Mesenchymal stem cell (in vitro differentiated cells and primary cell): ENCODE data around the gene WASHC4.
"Not testable (repeated sequence)": the region's sequence is repeated elsewhere in the genome, so short reads cannot be mapped to it uniquely, and the experiment has no call there.

Experiments used
- DNase-seq: peaks from one replicate; pipeline ENCODE4 v3.0.0-alpha.2; 2013
- H2AFZ ChIP-seq: one replicate; pipeline ENCODE4 v1.6.1; 2013; ENCODE audit warnings: low read depth, mild to moderate bottlenecking, control low read depth, inconsistent platforms, low read length, moderate library complexity
- H2AK5ac ChIP-seq: 2 replicates; pipeline ENCODE4 v1.6.1; 2013; ENCODE audit warnings: low read length, moderate library complexity, mild to moderate bottlenecking, inconsistent platforms; ENCODE audit not compliant: severe bottlenecking
- H2BK120ac ChIP-seq: one replicate; pipeline ENCODE4 v1.6.1; 2013; ENCODE audit warnings: low read depth, mild to moderate bottlenecking, inconsistent platforms, low read length, moderate library complexity
- H2BK12ac ChIP-seq, 2 experiments: one replicate each; pipeline ENCODE4 v1.6.1; 2013; ENCODE audit warnings: inconsistent platforms in 2 of 2, low read length in 2 of 2, mild to moderate bottlenecking in 2 of 2, moderate library complexity in 2 of 2, control low read depth in 1 of 2
- H2BK15ac ChIP-seq: one replicate; pipeline ENCODE4 v1.6.1; 2013; ENCODE audit warnings: mild to moderate bottlenecking, low read depth, inconsistent platforms; ENCODE audit not compliant: poor library complexity, severe bottlenecking
- H2BK5ac ChIP-seq: 2 replicates; pipeline ENCODE4 v1.6.1; 2013; ENCODE audit warnings: low read depth, mild to moderate bottlenecking, low read length, control low read depth, inconsistent platforms; ENCODE audit not compliant: poor library complexity, severe bottlenecking
- H3K14ac ChIP-seq, 2 experiments: one replicate each; pipeline ENCODE4 v1.6.1; 2013; ENCODE audit warnings: inconsistent platforms in 2 of 2, low read length in 2 of 2, control low read depth in 1 of 2, mild to moderate bottlenecking in 1 of 2, moderate library complexity in 1 of 2
- H3K18ac ChIP-seq, 2 experiments: one replicate each; pipeline ENCODE4 v1.6.1; 2013; ENCODE audit warnings: inconsistent platforms in 2 of 2, low read length in 2 of 2, control low read depth in 1 of 2, low read depth in 1 of 2, mild to moderate bottlenecking in 1 of 2
- H3K23ac ChIP-seq, 2 experiments: one replicate each; pipeline ENCODE4 v1.6.1; 2013; ENCODE audit warnings: inconsistent platforms in 2 of 2, low read length in 2 of 2, mild to moderate bottlenecking in 2 of 2, moderate library complexity in 2 of 2, control low read depth in 1 of 2
- H3K27ac ChIP-seq: 2 replicates; pipeline ENCODE4 v1.5.1; 2013; ENCODE audit warnings: mild to moderate bottlenecking, moderate library complexity, low read length, control low read depth, inconsistent platforms; ENCODE audit not compliant: poor library complexity, severe bottlenecking
- H3K27me3 ChIP-seq, 2 experiments: 2 replicates each; pipeline versions ENCODE4 v1.6.1 to v1.7.0; 2013; ENCODE audit warnings: low read length in 2 of 2, mild to moderate bottlenecking in 2 of 2, moderate library complexity in 2 of 2, control low read depth in 1 of 2, inconsistent platforms in 1 of 2; ENCODE audit not compliant: control insufficient read depth in 1 of 2, insufficient read depth in 1 of 2
- H3K36me3 ChIP-seq, 2 experiments: 2 replicates each; pipeline versions ENCODE4 v1.6.1 to v1.7.0; 2013; ENCODE audit warnings: low read length in 2 of 2, control low read depth in 1 of 2, inconsistent platforms in 1 of 2, low read depth in 1 of 2, mild to moderate bottlenecking in 1 of 2; ENCODE audit not compliant: insufficient read depth in 2 of 2, control insufficient read depth in 1 of 2
- H3K4ac ChIP-seq, 2 experiments: one replicate each; pipeline ENCODE4 v1.6.1; 2013; ENCODE audit warnings: inconsistent platforms in 2 of 2, low read length in 2 of 2, mild to moderate bottlenecking in 2 of 2, moderate library complexity in 2 of 2, control low read depth in 1 of 2, low read depth in 1 of 2
- H3K4me1 ChIP-seq: 2 replicates; pipeline ENCODE4 v1.6.1; 2013; ENCODE audit warnings: low read depth, low read length, control low read depth; ENCODE audit not compliant: control insufficient read depth, insufficient read depth
- H3K4me2 ChIP-seq: 2 replicates; pipeline ENCODE4 v1.6.1; 2013; ENCODE audit warnings: low read length, mild to moderate bottlenecking, inconsistent platforms; ENCODE audit not compliant: poor library complexity, severe bottlenecking
- H3K4me3 ChIP-seq, 2 experiments: 2 replicates each; pipeline versions ENCODE4 v1.5.1 to v1.7.0; 2013; ENCODE audit warnings: low read length in 2 of 2, mild to moderate bottlenecking in 2 of 2, control low read depth in 1 of 2, low read depth in 1 of 2; ENCODE audit not compliant: insufficient read depth in 1 of 2
- H3K79me1 ChIP-seq: replicated peaks from 2 replicates; pipeline ENCODE4 v1.6.1; 2013; ENCODE audit warnings: mild to moderate bottlenecking, control low read depth, low read length, inconsistent platforms; ENCODE audit not compliant: poor library complexity, severe bottlenecking
- H3K9ac ChIP-seq: 2 replicates; pipeline ENCODE4 v1.7.0; 2013; ENCODE audit warnings: mild to moderate bottlenecking, low read length, moderate library complexity
- H3K9me3 ChIP-seq: 2 replicates; pipeline ENCODE4 v1.7.0; 2013; ENCODE audit warnings: mild to moderate bottlenecking, low read length; ENCODE audit not compliant: control insufficient read depth
- H4K8ac ChIP-seq: one replicate; pipeline ENCODE4 v1.6.1; 2013; ENCODE audit warnings: inconsistent platforms, mild to moderate bottlenecking, low read length, moderate library complexity
- H4K91ac ChIP-seq: one replicate; pipeline ENCODE4 v1.6.1; 2013; ENCODE audit warnings: mild to moderate bottlenecking, low read length, inconsistent platforms
- WGBS: methylation state at CpG from one replicate; pipeline ENCODE4 v1.1.7; 2013; ENCODE audit warnings: mixed read lengths; 5-methylcytosine and 5-hydroxymethylcytosine counted together

WASHC4 gene

DNA sequence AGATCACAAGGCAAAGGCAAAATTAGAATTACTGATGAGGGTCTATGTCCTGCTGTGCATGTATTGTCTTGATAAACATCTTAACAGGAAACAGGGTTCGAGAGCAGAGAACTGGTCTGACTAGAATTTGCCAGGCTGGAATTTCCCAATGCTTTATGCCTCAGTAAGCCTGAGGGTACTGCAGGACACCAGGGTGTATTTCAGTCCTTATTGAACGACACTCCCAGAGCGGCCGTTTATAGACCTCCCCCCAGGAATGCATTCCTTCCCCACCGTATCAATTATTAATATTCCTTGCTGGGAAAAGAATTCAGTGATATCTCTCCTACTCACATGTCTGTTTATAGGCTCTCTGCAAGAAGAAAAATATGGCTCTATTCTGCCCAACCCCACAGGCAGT lies 12.2 kb upstream of the WASHC4 start:
- H3K4me2 ChIP-seq, H3K4me3 ChIP-seq, H2AK5ac ChIP-seq, H3K27ac ChIP-seq, H3K14ac ChIP-seq, H2BK12ac ChIP-seq, H3K9ac ChIP-seq, H3K79me1 ChIP-seq, H4K91ac ChIP-seq, H2BK15ac ChIP-seq, H3K18ac ChIP-seq, H2BK5ac ChIP-seq, H3K9me3 ChIP-seq, H2BK120ac ChIP-seq, H4K8ac ChIP-seq, H3K4me1 ChIP-seq, H3K23ac ChIP-seq, H3K4ac ChIP-seq, H2AFZ ChIP-seq, DNase-seq, H3K36me3 ChIP-seq: not testable (repeated sequence)
- 92% methylated on average over 5 of the region's 5 CpGs for WGBS
- peaks cover 9 to 14% of the 10 kb centered on the region in 2 experiments for H3K27me3 ChIP-seq

DNA sequence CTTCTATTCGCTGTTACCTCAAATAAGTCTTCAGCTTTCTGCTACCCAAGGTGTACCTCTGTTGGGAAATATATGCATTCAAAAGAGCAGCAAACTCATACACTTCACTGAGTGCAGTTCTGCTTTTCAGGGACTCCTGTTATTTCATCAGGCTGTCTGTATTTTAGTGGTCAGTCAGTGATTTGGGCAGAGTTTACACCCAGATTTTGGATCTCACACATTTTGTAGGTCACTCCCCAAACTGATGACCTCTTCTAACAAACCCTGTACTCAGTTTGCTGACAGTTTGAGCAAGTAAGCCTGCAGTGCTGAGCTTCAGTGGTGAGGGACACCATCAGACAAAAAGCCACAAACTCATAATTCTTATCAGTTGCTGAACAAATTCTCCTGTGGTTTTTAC lies 8.2 kb upstream of the WASHC4 start:
- Histone ChIP-seq H3K36me3 (no peaks in the 10 kb centered on the region), H3K27ac (no peak overlapping the region), H2AK5ac (no peak overlapping the region), H2BK15ac (no peak overlapping the region), H3K79me1 (no peaks in the 10 kb centered on the region), H3K4ac (no peak overlapping the region), H2AFZ (no peak overlapping the region), H2BK120ac (no peak overlapping the region), H3K14ac (no peak overlapping the region), H3K4me3 (no peak overlapping the region), H2BK12ac (no peak overlapping the region), H4K91ac (no peak overlapping the region), H3K27me3 (no peaks in the 10 kb centered on the region), H3K4me2 (no peak overlapping the region), H4K8ac (no peak overlapping the region), H3K18ac (no peak overlapping the region), H3K4me1 (peaks cover 2% of the 10 kb centered on the region), H2BK5ac (no peak overlapping the region), H3K9ac (no peak overlapping the region), H3K9me3 (peaks cover 3% of the 10 kb centered on the region), H3K23ac (no peak overlapping the region)
- WGBS = 95% methylated on average over 1 of the region's 1 CpG
- no peak for DNase-seq

DNA sequence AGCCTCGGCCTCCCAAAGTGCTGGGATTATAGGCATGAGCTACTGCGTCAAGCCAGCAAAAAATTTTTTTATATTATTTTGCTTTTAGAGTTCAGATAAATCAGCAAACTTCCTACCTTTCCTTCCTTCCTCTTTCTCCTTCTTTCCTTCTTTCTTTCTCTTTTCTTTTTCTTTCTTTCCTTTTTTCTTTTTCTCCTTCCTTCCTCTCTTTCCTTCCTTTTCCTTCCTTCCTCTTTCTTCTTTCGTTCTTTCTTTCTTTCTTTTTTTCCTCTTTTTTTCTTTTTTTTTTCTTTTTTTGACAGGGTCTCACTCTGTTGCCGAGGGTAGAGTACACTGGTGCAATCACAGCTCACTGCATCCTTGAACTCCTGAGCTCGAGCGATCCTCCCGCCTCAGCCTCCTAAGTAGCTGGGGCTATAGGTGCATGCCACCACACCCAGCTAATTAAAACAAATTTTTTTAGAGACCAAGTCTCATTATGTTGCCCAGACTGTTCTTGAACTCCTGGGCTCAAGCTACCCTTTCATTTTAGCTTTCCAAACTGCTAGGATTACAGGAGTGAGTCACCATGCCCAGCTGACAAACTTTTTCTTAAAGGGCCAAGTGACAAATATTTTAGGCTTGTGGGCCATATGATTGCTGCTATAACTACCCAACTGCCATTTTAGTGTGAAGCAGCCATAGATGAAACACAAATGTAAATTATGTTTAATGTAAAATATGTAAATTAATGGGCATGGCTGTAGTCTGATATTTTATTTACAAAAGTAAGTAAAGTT lies 7.1 kb upstream of the WASHC4 start:
- no peaks in the 10 kb centered on the region for H3K36me3 ChIP-seq
- H3K14ac ChIP-seq = no peak overlapping the region
- no peak overlapping the region for H3K23ac ChIP-seq
- no peak overlapping the region for H2AFZ ChIP-seq
- H3K27ac ChIP-seq = no peak overlapping the region
- no peak overlapping the region for H2AK5ac ChIP-seq
- H2BK120ac ChIP-seq = no peak overlapping the region
- peak overlapping the region; percentile 79 for H3K9ac ChIP-seq
- peak overlapping the region in 1 of 2 experiments; percentile 31 for H3K4me3 ChIP-seq
- H3K18ac ChIP-seq = no peak overlapping the region
- H3K27me3 ChIP-seq = no peaks in the 10 kb centered on the region
- no peaks in the 10 kb centered on the region for H3K79me1 ChIP-seq
- no peak overlapping the region for H2BK5ac ChIP-seq
- no peak overlapping the region for H3K4me2 ChIP-seq
- WGBS = 85% methylated on average over 5 of the region's 7 CpGs
- H3K4me1 ChIP-seq = peaks cover 2% of the 10 kb centered on the region
- peak; percentile 80 for DNase-seq
- H2BK12ac ChIP-seq = no peak overlapping the region
- no peak overlapping the region for H4K8ac ChIP-seq
- H4K91ac ChIP-seq = no peak overlapping the region
- no peak overlapping the region for H2BK15ac ChIP-seq
- peaks cover 2% of the 10 kb centered on the region for H3K9me3 ChIP-seq
- H3K4ac ChIP-seq = no peak overlapping the region

DNA sequence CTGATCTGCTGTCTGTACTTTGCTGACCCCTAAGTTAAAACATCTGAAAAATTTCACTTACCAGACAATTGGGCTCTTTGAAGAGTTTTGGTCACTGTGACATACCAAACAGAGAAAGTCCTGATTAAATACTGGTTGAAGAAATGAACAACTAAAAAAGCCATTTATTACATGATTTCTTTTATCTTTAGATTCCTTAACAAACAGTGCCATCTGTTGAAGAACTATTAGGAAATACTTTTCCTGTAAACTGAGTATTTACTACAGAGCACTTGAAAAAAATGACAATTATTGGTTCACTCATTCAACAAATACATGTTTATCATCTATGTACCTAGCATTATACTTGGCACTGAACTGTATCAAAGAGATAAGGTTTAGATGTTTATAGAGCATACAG lies 6.5 kb upstream of the WASHC4 start:
- Histone ChIP-seq H3K18ac (no peak overlapping the region), H3K36me3 (no peaks in the 10 kb centered on the region), H3K9me3 (no peaks in the 10 kb centered on the region), H3K9ac (peak overlapping the region; percentile 79), H3K27me3 (no peaks in the 10 kb centered on the region), H3K23ac (no peak overlapping the region), H4K91ac (no peak overlapping the region), H3K27ac (no peak overlapping the region), H3K4me3 (peak overlapping the region in 1 of 2 experiments; percentile 31), H3K4me2 (no peak overlapping the region), H2AK5ac (no peak overlapping the region), H3K14ac (no peak overlapping the region), H2AFZ (no peak overlapping the region), H4K8ac (no peak overlapping the region), H2BK12ac (no peak overlapping the region), H2BK120ac (no peak overlapping the region), H3K4me1 (peaks cover 2% of the 10 kb centered on the region), H2BK15ac (no peak overlapping the region), H2BK5ac (no peak overlapping the region), H3K4ac (no peak overlapping the region), H3K79me1 (no peaks in the 10 kb centered on the region)
- DNase-seq = peak; percentile 40
